Cardiac muscle cell (in vitro differentiated cells and primary cell): ENCODE measurements around the gene ADGRG4. TPM values are rescaled to one million over a fixed set of nuclear protein-coding genes. Genes with fewer than 3 reads are reported as not detected.

Experiments used
- DNase-seq, 2 donors: peaks; one replicate each; pipeline versions ENCODE4 v3.0.0 to v3.0.0-alpha.2; 2010 to 2017; ENCODE audit warnings: low read depth in 1 of 2, low spot score in 1 of 2
- H3K27ac ChIP-seq: fragments of 200-600 bp; sonication (generic); 2 replicates; pipeline ENCODE4 v1.5.1; 2016
- H3K27me3 ChIP-seq: fragments of 200-600 bp; sonication (generic); 2 replicates; pipeline ENCODE4 v1.6.0; 2016; ENCODE audit warnings: control low read depth
- H3K36me3 ChIP-seq: fragments of 200-600 bp; sonication (generic); 2 replicates; pipeline ENCODE4 v1.5.1; 2016; ENCODE audit warnings: control low read depth
- H3K4me1 ChIP-seq: fragments of 200-600 bp; sonication (generic); 2 replicates; pipeline ENCODE4 v1.8.1; 2017; ENCODE audit warnings: low read depth, mild to moderate bottlenecking, mixed run types
- H3K4me3 ChIP-seq: fragments of 200-600 bp; sonication (generic); 2 replicates; pipeline ENCODE4 v1.5.1; 2016; ENCODE audit warnings: mild to moderate bottlenecking
- H3K9me3 ChIP-seq: fragments of 200-600 bp; sonication (generic); 2 replicates; pipeline ENCODE4 v1.5.1; 2017; ENCODE audit warnings: low read depth, mild to moderate bottlenecking, control low read depth
- polyA plus RNA-seq: library from polyadenylated mRNA; unstranded; fragments of >200 nt; fragmentation: Nextera tagmentation; extraction: Ambion mirVana; gene quantifications from 2 replicates; pipeline ENCODE4 v1.2.1, GENCODE V29; 2016
- total RNA-seq: library from RNA; depleted of rRNA; stranded (reverse); fragments of >200 nt; gene quantifications from 2 replicates; pipeline ENCODE4 v1.2.3, GENCODE V29; 2016
- TF ChIP-seq, protein P1 (sequence below): IDR thresholded peaks from 2 replicates; pipeline ENCODE4 v1.5.1; 2012; ENCODE audit warnings: low read depth, mild to moderate bottlenecking, low read length

Gene ADGRG4
- total and polyA plus RNA-seq, 2 experiments from 2014 or later: not detected

GRCh38 chrX:136318895-136319597 lies 18.3 kb downstream of the ADGRG4 start:
- TF ChIP-seq, protein P1, sequence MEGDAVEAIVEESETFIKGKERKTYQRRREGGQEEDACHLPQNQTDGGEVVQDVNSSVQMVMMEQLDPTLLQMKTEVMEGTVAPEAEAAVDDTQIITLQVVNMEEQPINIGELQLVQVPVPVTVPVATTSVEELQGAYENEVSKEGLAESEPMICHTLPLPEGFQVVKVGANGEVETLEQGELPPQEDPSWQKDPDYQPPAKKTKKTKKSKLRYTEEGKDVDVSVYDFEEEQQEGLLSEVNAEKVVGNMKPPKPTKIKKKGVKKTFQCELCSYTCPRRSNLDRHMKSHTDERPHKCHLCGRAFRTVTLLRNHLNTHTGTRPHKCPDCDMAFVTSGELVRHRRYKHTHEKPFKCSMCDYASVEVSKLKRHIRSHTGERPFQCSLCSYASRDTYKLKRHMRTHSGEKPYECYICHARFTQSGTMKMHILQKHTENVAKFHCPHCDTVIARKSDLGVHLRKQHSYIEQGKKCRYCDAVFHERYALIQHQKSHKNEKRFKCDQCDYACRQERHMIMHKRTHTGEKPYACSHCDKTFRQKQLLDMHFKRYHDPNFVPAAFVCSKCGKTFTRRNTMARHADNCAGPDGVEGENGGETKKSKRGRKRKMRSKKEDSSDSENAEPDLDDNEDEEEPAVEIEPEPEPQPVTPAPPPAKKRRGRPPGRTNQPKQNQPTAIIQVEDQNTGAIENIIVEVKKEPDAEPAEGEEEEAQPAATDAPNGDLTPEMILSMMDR: no peak
- Histone ChIP-seq H3K27ac (no peak overlapping the region), H3K4me1 (no peaks in the 10 kb centered on the region), H3K4me3 (no peak overlapping the region), H3K9me3 (no peaks in the 10 kb centered on the region), H3K36me3 (no peaks in the 10 kb centered on the region), H3K27me3 (no peaks in the 10 kb centered on the region)
- DNase-seq: no peak

- Histone ChIP-seq H3K4me3 (no peak overlapping the region), H3K36me3 (no peaks in the 10 kb centered on the region), H3K27ac (no peak overlapping the region), H3K27me3 (no peaks in the 10 kb centered on the region), H3K4me1 (no peaks in the 10 kb centered on the region), H3K9me3 (no peaks in the 10 kb centered on the region)
- TF ChIP-seq, protein P1: no peak
- no peak for DNase-seq
These were observed 18.8 kb downstream of the ADGRG4 start for GRCh38 chrX:136319600-136319999.

GRCh38 chrX:136321532-136321931 lies 20.8 kb downstream of the ADGRG4 start:
- Histone ChIP-seq H3K9me3 (no peaks in the 10 kb centered on the region), H3K36me3 (no peaks in the 10 kb centered on the region), H3K27me3 (no peaks in the 10 kb centered on the region), H3K4me1 (no peaks in the 10 kb centered on the region), H3K4me3 (no peak overlapping the region), H3K27ac (no peak overlapping the region)
- TF ChIP-seq, protein P1: no peak
- DNase-seq: no peak

DNA sequence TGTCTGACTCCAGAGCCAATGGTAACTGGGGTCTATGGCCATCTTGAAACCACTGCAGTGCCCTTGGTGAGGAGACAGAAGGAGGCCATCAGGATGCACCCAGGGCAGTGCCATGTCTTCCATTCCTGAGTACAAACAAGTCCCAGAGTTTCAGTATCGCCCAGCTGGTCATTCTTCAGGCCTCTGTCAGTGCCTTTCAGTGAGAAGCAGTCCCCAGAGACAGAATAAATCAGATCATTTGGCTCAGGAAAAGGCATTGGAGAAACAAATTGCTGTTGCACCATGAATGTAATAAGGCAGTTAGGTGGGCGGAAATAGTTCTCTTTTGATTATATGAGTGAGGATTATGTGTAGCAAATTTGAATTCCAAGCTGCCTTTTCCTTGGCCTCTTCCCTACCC lies 21.3 kb downstream of the ADGRG4 start:
- Histone ChIP-seq H3K27me3 (no peaks in the 10 kb centered on the region), H3K4me3 (no peak overlapping the region), H3K36me3 (no peaks in the 10 kb centered on the region), H3K27ac (no peak overlapping the region), H3K9me3 (no peaks in the 10 kb centered on the region), H3K4me1 (no peaks in the 10 kb centered on the region)
- DNase-seq: no peak
- TF ChIP-seq, protein P1: no peak

- TF ChIP-seq, protein P1: no peak
These were observed 24.6 kb downstream of the ADGRG4 start for GRCh38 chrX:136325377-136325776.

More at GRCh38 chrX:136325377-136325776, 24.6 kb downstream of the ADGRG4 start:
- Histone ChIP-seq H3K27ac (no peak overlapping the region), H3K4me1 (no peaks in the 10 kb centered on the region), H3K27me3 (no peaks in the 10 kb centered on the region), H3K4me3 (no peak overlapping the region), H3K36me3 (no peaks in the 10 kb centered on the region), H3K9me3 (no peaks in the 10 kb centered on the region)
- no peak for DNase-seq
